GM18861 (cell line): ENCODE data around the gene BANK1.
"Not testable (repeated sequence)": the region's sequence is repeated elsewhere in the genome, so short reads cannot be mapped to it uniquely, and the experiment has no call there.

Experiments
- ATAC-seq: cut with Tn5 transposase; IDR thresholded peaks from one replicate; pipeline ENCODE4 v1.9.1; 2021; ENCODE audit not compliant: unreplicated experiment

The BANK1 gene

GRCh38 chr4:101871962-101872676 is 81.6 kb downstream of the BANK1 start:
- no peak for ATAC-seq

- no peak for ATAC-seq
These were observed 95.0 kb downstream of the BANK1 start for GRCh38 chr4:101885574-101885973.

- ATAC-seq: no peak
These were observed 96.3 kb downstream of the BANK1 start for GRCh38 chr4:101886826-101887225.

- ATAC-seq: no peak
These were observed 97.9 kb downstream of the BANK1 start for GRCh38 chr4:101888472-101888871.

GRCh38 chr4:101905527-101905926 is 115.0 kb downstream of the BANK1 start:
- ATAC-seq: not testable (repeated sequence)

- ATAC-seq: no peak
These were observed 120.3 kb downstream of the BANK1 start for GRCh38 chr4:101910786-101911373.

GRCh38 chr4:101911616-101912015 is 121.1 kb downstream of the BANK1 start:
- no peak for ATAC-seq

- no peak for ATAC-seq
These were observed 124.2 kb downstream of the BANK1 start for GRCh38 chr4:101914761-101915160.

- ATAC-seq: no peak
These were observed 128.9 kb downstream of the BANK1 start for GRCh38 chr4:101919373-101919977.

GRCh38 chr4:101921370-101921769 is 130.8 kb downstream of the BANK1 start:
- no peak for ATAC-seq

GRCh38 chr4:101931619-101932018 is 141.1 kb downstream of the BANK1 start:
- ATAC-seq: no peak

- ATAC-seq: no peak
These were observed 143.3 kb downstream of the BANK1 start for GRCh38 chr4:101933855-101934254.

GRCh38 chr4:101938836-101939235 is 148.3 kb downstream of the BANK1 start:
- no peak for ATAC-seq

GRCh38 chr4:101941816-101942358 is 151.4 kb downstream of the BANK1 start:
- no peak for ATAC-seq

GRCh38 chr4:101942891-101943290 is 152.4 kb downstream of the BANK1 start:
- no peak for ATAC-seq

- no peak for ATAC-seq
These were observed 154.1 kb downstream of the BANK1 start for GRCh38 chr4:101944649-101945048.

- no peak for ATAC-seq
These were observed 157.5 kb downstream of the BANK1 start for GRCh38 chr4:101948055-101948454.

GRCh38 chr4:101948951-101949350 is 158.4 kb downstream of the BANK1 start:
- no peak for ATAC-seq

- no peak for ATAC-seq
These were observed 159.9 kb downstream of the BANK1 start for GRCh38 chr4:101950258-101950979.

- no peak for ATAC-seq
These were observed 162.5 kb downstream of the BANK1 start for GRCh38 chr4:101952985-101953384.

GRCh38 chr4:101953949-101954348 is 163.4 kb downstream of the BANK1 start:
- ATAC-seq: no peak
